Mucosa of gallbladder (tissue), 1 donor: ENCODE results near the gene B3GAT2. TPM values are rescaled to one million over a fixed set of nuclear protein-coding genes. Genes with fewer than 3 reads are reported as not detected.
"Not testable (repeated sequence)": the region's sequence is repeated elsewhere in the genome, so short reads cannot be mapped to it uniquely, and the experiment has no call there.

Experiments used
- DNase-seq: peaks from one replicate; pipeline ENCODE4 v3.0.0-alpha.2; 2020; ENCODE audit warnings: low spot score
- total RNA-seq: library from RNA; stranded (reverse); gene quantifications from one replicate; pipeline ENCODE4 v1.2.1, GENCODE V29; 2021
- donor health status: DM: no; HTN: no; CAD: no.

Gene B3GAT2, protein sequence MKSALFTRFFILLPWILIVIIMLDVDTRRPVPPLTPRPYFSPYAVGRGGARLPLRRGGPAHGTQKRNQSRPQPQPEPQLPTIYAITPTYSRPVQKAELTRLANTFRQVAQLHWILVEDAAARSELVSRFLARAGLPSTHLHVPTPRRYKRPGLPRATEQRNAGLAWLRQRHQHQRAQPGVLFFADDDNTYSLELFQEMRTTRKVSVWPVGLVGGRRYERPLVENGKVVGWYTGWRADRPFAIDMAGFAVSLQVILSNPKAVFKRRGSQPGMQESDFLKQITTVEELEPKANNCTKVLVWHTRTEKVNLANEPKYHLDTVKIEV
- total RNA-seq, result 0.03 TPM

DNA sequence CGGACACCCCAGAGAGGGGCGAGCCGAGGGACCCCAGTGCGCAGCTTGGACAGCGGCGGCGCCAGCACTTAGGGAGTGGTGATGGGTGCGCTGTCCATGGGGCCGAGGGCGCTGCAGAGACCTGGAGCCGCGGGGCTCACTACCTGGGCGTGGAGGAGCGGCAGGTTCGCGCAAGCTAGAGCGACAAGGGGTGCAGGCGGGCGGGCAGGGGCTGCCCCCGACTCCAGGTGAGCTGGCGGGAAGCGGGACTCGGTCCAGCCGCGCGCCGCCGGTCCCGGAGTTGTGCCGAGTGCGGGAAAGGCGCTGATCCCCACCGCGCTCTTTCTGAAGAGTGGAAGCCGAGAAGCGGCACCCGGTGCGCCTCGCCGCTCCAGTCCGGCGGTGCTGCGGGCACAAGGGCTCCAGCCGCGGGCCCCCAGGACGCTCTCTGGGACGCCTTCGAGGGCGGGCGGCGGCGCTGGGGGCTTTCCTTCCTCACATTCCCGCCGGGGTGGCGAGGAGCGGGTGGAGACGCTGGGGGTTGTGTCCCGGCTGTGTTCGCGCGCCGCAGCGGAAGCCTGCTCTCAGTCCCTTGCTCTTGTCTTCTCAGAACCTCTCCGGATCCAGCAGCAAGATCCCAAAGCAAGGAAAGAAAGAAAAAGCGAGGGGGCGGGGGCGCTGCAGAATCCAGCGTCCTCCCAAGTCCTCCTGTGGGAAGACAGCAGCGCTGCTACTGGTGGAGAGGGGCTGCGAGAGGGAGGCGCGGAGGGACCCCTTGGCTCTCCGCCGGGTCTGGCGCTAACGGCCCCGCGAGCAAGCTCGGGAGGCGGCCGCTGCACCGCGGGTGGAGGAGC is at the start of gene B3GAT2:
B3GAT2 (minus strand) TSS at position 610 of the 833 bp plus-strand sequence. CDS start 631 bp downstream, outside the sequence.
- DNase-seq, result no peak

DNA sequence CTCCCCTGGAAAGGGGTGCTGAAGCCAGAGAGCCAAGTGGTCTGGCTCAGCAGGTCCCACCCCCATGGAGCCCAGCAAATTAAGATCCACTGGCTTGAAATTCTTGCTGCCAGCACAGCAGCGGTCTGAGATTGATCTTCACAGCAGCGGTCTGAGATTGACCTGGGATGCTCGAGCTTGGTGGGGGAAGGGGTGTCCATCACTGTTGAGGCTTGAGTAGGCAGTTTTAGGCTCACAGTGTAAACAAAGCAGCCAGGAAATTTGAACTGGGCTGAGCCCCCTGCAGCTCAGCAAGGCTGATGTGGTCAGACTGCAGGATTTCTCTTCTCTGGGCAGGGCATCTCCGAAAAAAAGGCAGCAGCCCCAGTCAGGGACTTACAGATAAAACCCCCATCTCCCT is 41.3 kb upstream of the B3GAT2 start:
- no peak for DNase-seq

DNA sequence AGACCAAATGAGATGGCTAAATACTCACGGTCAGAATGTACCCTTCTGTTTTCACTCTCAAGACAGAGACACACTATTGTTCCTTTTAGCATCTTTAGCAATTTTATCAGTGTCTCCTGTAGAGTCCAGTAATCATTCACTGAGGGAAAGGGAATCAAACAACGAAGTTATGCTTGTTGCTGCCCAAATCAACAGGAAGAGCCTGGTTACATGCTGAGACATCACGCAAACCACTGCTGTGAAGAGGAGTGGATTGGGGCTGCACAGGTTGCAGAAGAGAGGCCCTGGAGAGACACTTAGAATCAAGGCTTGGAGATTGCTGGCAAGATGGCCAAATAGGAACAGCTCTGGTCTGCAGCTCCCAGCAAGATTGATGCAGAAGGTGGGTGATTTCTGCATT is 40.5 kb upstream of the B3GAT2 start:
- no peak for DNase-seq

DNA sequence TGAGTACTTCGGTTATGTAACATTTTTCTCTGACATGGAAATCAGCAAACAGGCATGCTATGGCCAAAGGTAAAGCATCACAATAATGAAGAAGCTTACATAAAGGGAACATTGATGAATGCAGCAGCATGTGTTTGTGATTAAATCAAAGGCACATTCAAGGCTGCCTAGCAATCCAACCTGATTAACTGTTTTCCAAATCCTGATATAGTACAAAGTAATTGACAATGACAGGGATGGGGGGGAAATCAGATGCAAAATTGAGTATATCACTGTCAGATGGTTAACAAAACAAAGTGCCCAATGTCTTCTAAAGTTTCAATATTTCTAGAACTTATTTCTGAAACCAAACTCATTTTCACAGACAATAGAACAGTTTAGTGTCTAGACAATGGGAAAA is 39.2 kb upstream of the B3GAT2 start:
- no peak for DNase-seq

GRCh38 chr6:70995411-70995810 is 38.6 kb upstream of the B3GAT2 start:
- DNase-seq, result no peak

- DNase-seq, result no peak
Observed at GRCh38 chr6:70991253-70991652, 34.4 kb upstream of the B3GAT2 start.

DNA sequence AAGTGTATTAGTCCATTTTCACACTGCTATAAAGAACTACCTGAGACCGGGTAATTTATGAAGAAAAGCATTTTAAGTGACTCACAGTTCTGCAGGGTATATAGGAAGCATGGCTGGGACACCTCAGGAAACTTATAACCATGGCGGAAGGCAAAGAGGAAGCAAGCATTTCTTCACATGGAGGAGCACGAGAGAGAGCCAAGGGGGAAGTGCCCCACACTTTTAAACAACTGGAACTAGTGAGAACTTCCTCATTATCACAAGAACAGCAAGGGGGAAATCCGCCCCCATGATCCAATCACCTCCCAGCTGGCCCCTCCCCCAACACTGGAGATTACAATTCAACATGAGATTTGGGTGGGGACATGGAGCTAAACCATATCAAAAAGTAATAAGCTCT is 28.3 kb upstream of the B3GAT2 start:
- DNase-seq, result no peak

DNA sequence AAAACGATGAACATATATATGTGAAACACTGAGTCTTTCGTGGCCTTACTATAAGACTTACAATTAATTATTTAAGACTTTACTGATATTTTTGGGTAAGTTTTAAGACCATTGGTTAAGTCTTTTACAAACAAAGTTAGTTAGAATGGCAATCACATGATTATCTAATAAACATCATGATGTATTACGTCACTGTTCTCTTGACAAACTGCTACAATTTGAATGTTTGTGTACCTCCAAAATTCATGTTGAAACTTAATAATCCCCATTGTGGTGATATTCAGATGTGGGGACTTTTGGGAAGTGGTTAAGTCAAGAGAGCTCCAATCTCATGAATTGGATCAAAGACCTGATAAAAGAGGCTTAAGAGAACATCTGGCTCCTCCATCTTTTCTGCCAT is 25.9 kb upstream of the B3GAT2 start:
- no peak for DNase-seq

DNA sequence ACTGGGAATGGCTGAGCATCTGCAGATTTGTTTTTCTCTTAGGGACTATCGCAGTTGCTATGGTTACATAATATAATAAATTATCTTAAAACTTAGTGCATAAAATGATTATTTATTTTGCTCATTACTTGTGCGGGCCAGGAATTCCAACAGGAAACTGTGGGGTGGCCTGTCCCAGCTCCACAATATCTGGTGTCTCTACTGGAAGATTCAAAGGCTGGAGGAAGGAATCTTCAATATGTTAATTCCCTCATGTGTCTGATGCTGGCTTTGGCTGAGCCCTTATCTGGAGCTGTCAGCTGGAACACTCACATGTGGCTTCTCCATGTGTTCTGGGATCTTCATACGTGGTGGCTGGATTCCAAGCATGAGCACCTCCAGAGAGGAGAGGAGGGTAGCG is 23.9 kb upstream of the B3GAT2 start:
- DNase-seq, result no peak

DNA sequence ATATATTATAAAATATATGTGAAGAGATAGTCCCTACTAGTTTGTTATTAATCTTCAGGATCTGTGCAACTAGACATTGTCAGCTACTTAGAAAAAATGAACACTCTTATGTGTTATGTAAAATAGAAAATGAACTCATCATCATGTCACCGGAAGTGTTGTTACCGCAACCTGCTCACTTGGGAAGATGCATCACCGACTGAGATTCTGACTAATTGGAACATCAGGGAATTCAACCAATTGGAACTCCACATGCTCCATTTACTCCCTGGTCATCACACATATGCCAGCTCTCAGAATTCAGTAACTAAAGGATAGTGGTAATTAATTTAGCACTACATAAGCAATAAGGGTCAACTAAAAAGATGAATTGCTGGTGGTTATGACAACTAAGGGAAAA is 16.7 kb upstream of the B3GAT2 start:
- no peak for DNase-seq

DNA sequence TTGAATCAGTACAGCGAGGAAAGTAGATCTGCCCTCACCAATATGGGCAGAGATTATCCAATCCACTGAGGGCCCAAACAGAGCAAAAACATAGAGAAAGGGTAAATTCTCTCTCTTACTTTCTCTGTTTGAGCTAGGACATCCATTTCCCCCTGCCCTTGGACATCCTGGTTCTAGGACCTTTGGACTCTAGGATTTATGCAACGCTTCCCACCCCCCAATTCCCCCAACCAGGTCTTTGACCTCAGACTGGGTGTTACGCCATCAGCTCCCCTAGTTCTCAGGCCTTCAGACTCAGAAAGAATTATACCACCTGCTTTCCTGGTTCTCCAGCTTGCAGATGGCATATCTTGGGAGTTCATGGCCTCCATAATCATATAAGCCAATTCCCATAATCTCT is 10.2 kb upstream of the B3GAT2 start:
- no peak for DNase-seq

DNA sequence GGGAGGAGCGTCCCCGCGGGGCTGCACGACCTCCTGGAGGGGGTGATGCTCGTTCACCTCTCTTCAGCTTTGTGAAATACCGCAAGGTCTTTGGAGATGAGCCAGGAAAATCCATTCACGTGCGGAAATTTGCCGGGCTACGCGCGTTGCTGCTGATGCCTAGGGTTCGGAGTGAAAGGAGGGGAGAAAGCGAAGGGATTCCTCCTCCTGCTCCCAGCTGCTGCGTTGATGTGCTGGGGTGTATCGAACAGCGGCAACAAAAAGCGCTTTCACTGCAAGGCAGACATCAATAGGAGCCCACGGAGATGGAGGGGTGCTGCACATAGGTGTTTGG is 391 bp upstream of the B3GAT2 start:
- DNase-seq, result no peak

GRCh38 chr6:70956191-70956450 is 739 bp downstream of the B3GAT2 start:
- DNase-seq, result no peak

DNA sequence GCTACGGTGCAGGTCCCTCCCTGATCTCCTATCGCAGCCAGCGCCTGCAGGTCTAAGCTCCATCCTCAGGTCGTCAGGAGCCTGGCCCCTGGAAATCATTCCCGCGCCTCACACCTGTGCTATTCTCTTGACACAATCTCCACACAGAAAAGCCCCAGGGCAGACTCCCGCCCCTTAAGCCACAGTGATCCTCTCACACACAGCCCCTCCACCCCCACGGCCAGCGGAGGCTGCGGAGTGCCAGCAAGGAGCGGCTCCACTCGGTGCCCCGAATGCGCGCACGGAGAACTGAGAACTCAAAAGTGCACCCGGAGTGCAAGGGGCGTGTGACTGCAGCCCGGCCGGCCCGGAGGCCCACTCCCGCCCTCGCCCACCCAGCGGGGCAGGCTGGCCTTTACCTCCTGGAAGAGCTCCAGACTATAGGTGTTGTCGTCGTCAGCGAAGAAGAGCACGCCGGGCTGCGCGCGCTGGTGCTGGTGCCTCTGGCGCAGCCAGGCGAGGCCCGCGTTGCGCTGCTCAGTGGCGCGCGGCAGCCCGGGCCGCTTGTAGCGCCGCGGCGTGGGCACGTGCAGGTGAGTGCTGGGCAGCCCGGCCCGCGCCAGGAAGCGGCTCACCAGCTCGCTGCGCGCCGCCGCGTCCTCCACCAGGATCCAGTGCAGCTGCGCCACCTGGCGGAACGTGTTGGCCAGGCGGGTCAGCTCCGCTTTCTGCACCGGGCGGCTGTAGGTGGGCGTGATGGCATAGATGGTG is 1.2 kb downstream of the B3GAT2 start:
- peak; percentile 83 for DNase-seq

GRCh38 chr6:70954750-70955149 is 2.1 kb downstream of the B3GAT2 start:
- DNase-seq, result no peak

DNA sequence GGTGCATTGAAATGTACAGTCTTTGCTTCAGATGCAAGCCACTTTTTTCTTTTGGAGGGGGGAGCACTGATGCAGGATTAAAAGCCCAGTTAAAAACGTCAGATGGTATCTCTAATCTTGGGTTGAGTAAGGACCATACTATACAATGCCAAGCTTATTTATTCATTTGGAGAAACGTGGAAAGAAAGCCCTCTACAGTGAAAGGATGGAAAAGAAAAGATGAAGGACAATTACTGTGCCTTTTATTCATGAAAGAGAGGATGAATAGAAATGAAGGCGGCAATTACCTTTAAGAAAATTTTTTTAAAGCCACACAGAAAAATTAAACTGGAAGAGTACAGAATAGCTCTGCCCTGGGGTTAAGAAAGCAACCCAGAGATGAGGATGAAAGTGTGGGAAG is 2.7 kb downstream of the B3GAT2 start:
- no peak for DNase-seq

GRCh38 chr6:70952608-70953165 is 4.2 kb downstream of the B3GAT2 start:
- no peak for DNase-seq

GRCh38 chr6:70944321-70944720 is 12.5 kb downstream of the B3GAT2 start:
- not testable (repeated sequence) for DNase-seq

- no peak for DNase-seq
Observed at GRCh38 chr6:70933853-70934252, 23.0 kb downstream of the B3GAT2 start.

DNA sequence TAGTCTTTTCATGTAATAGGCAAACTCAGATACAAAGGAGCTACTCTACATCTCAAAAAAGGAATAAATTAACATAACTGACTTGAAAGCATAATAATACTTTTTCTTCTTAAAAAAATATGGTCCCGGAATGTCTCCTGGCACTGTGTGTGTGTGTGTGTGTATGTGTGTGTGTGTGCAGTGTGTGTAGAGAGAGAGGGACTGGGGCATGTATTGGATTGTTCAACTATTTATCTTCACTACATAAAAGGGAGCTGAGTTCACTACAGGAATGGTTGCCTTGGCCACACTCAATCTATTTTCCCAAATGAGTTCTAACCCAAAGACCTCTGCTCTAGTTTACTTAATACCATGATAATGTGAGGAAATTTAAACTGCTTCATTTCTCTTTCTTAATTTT is 51.1 kb downstream of the B3GAT2 start:
- no peak for DNase-seq

GRCh38 chr6:70903665-70904452 is 53.0 kb downstream of the B3GAT2 start:
- DNase-seq, result no peak

DNA sequence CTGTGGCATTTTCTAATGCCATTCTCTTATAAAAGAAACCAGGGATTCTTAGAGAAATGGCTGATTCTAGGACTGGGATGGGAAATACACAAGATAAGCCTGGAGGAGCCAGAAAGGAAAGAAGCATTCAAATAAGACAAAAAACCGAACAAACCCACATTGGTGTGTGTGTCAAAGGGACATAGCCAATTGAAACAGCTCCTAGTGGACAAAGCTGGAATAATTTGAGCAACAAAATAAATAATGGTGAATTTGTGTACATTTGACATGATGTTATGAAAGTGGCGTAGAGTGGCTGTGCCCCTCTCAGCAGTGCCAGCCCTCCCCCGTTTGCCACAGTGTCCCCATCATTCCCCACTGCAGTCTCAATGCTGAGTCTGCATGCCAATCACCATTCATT is 55.5 kb downstream of the B3GAT2 start:
- DNase-seq, result no peak
